Fibroblast of lung (primary cell): ENCODE measurements around the gene GMPPB.

Experiments
- CTCF ChIP-seq, 2 donors: IDR thresholded peaks in 1 of 2; conservative IDR thresholded peaks in 1 of 2; 1 replicate in 1 of 2; 2 replicates in 1 of 2; pipeline ENCODE4 v1.5.1; 2011 to 2012; ENCODE audit warnings: low read length in 2 of 2, control low read depth in 1 of 2, inconsistent platforms in 1 of 2, low read depth in 1 of 2, mild to moderate bottlenecking in 1 of 2
- EZH2 ChIP-seq: IDR thresholded peaks from 2 replicates; pipeline ENCODE4 v1.5.1; 2012; ENCODE audit warnings: low read length, control low read depth, mild to moderate bottlenecking; ENCODE audit errors: missing control alignments

GRCh38 chr3:49713336-49714105, 10.2 kb downstream of the GMPPB start:
- TF ChIP-seq CTCF (conservative IDR thresholded peaks at IDR 0.05 in 1 of 2, IDR thresholded peaks at IDR 0.05 in 1 of 2; ENCODE audit: low read depth in 1 of 2, low read length in 2 of 2) (no peak), EZH2 (no peak)
